ENCODE data around the gene GPR37L1. TPM values are rescaled to one million over a fixed set of nuclear protein-coding genes. Genes with fewer than 3 reads are reported as not detected.
"Not testable (repeated sequence)": the region's sequence is repeated elsewhere in the genome, so short reads cannot be mapped to it uniquely, and the experiment has no call there.

The GPR37L1 gene
- total RNA-seq, 1 donor from 2014 or later = not detected

DNA sequence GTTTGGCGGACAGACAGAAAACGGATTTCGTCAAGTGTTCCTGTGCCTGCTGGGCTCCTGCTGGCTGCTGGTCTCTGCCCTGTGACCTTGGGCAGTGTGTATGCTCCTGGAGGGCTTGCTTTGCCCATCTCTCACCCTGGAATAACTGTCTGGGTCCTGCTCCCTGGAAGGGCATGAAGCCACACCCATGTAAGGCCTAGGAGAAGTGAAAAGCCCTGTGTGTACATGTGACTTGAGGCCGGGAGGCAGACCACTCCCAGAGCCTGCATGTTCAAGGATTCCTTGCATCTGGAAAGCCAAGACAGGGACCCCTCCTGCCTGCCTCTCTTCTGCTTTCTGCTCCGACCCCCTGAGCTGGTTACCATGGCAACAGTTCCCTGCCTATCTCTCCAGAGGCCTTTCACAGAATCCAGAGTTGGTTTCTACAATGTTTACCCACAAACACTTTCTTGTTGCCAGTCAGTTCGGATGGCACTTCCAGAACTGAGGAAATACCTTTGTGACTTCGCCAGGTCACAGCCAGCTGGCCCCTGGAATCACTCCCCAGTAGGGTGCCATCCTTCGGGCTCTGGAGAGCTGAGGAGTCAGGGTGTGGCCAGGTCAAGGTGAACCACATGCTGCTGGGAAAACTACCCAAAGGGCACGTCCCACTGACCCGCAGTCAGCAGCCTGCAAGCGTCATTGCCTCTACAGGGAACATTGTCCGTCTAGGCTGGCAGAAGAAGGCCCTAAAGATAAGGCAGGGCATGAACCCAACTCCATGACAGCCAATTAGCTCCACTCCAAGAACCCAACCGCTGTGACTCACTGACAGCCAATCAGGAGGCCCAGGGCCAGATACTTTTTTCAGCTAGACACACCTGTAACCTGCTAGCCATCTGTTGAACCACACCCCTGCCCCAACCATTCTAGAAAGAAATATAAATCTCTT is 14.7 kb upstream of the GPR37L1 start:
- intact Hi-C loops (cut with micrococcal nuclease) = no loop called here

DNA sequence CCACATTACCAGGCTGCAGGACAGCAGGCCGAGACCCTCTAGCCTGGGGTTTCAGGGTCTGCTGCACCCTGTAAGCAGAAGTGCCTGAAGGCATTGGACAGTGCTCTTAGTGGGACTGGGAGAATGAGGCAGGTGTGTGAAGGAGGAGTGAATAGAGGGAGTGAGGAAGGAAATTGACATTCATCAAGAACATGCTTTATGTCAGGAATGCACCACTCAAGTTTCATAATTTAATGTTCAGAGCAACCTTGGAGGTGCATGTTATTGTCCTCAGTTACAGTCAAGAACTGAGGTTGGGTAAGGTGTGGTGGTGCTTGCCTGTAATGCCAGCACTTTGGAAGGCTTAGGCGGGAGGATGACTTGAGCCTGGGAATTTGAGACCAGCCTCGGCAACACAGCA is 11.7 kb upstream of the GPR37L1 start:
- intact Hi-C loops (cut with micrococcal nuclease) = no loop called here

DNA sequence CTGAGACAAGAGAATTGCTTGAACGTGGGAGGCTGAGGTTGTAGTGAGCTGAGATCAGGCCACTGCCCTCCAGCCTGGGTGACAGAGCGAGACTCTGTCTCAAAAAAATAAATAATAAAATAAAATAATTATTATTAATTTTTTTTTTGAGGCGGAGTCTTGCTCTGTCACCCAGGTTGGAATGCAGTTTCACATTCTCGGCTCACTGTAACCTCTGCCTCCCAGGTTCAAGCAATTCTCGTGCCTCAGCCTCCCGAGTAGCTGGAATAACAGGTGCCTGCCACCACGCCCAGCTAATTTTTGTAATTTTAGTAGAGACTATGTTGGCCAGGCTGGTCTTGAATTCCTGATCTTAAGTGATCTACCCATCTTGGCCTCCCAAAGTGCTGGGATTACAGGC is 11.1 kb upstream of the GPR37L1 start:
- intact Hi-C loops (cut with micrococcal nuclease) = not testable (repeated sequence)

DNA sequence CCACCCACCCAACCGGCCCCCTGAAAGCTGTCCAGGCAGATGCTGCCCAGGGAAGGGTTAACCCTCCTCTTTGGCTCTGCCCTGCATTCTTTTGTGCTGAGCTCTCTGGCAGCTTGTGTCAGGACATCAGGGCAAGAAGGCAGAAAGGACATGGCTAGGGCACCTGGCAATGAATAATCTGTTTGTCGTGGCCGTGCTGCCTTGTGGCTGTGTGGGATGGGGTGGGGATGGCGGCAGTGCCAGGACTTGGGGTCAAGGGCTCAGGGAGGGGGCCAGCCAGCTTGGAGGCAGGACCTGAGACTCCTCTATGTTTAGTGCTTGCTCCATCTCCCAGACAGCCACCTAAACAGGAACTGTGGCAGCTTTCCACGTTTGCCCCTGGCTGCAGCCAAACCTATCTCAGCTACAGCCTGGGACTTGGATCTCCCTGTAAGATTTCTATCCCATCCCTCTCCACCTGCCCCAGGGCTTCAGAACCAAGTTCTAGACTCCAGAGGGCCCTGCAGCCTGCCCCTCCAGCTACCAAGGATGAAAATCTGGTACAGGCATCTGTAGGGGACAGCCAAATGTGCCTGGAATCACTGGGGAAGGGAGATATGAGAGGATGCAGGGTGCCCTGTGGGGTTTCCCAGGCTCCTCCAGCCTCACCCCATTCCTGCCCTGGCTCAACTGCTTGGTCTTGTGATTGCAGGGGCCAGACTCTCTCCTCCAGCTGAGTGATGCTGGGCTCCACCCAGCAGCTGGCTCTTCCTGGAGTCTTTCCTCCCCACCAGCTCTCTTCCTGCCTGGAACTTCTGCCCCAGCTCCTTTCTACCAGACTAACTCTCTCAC is 9.6 kb upstream of the GPR37L1 start:
- intact Hi-C loops (cut with micrococcal nuclease) = no loop called here

DNA sequence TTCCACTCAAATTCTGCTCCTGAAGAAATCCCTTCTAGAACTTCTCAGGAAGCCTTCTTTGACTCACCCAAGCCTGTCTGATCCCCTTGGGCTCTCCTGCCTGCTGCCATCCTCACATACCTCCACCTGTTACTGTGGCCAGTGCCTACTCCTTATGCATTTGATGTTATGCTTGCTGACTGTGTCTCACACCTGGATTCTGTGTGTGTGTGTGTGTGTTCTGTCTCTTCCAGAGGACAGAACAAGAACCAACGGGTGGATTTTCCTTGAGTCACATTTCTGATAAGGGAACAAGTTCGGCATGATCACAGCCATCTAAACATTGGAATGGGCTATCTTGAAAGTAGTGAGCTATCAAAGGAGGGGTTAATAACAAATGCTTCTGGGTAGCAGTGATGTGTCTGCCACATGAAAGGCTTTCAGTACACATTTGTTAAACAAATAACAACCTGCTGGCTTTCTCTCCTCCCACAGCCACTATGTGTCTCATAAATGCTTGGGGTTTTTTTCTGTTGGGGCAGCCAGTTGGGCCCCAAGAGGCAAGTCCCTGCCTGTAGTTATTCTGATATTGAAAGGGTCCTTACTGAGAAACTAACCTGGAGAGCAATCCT is 8.9 kb upstream of the GPR37L1 start:
- intact Hi-C loops (cut with micrococcal nuclease) = no loop called here

DNA sequence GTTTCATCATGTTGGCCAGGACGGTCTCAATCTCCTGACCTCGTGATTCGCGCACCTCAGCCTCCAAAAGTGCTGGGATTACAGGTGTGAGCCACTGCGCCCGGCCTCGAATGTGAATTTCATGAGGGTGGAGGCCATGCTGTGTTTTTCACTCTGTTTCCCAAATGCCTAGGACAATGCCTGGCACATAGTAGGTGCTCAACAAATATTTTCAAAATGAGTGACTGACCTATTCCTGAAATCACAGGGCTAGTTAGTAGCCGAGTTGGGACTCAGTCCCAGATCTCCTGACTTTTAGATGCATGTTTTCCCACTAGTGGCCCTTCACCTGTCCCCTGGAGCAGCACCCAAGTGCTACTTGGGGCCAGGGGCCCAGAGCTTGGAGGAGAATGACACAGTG is 6.4 kb upstream of the GPR37L1 start:
- intact Hi-C loops (cut with micrococcal nuclease) = no loop called here

DNA sequence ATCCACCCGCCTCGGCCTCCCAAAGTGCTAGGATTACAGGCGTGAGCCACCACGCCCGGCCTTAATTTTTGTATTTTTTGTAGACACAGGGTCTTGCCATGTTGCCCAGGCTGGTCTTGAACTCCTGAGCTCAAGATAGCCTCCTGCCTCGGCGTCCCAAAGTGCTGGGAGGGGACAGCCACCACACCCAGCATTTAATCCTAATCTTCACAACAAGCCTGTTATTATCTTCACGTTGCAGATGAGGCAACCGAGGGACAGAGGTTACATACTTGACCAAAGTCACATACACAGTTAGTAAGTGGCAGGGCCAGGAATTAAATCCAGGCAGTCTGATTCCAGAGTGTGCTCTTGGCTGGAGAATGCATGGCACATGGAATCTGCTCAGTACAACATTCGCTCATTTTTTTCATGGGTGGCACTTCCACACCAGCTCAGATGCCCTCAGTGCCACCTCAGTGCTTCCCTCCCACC is 4.8 kb upstream of the GPR37L1 start:
- intact Hi-C loops (cut with micrococcal nuclease) = no loop called here

DNA sequence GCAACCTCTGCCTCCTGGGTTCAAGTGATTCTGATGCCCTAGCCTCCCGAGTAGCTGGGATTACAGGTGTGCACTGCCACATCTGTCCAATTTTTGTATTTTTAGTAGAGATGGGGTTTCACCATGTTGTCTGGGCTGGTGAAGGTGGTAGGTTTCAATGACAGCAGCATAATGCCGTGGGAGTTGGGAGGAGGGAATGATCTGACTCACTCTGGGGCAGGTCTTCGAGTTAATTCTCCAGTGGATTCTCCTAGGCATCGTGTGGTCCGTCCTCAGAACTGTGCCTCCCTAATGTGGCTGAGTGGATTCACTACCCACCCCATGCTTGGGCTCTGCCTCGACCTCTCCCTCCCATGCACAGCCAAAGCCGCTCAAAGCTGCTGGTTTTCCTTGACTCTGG is 1.7 kb upstream of the GPR37L1 start:
- intact Hi-C loops (cut with micrococcal nuclease) = no loop called here

DNA sequence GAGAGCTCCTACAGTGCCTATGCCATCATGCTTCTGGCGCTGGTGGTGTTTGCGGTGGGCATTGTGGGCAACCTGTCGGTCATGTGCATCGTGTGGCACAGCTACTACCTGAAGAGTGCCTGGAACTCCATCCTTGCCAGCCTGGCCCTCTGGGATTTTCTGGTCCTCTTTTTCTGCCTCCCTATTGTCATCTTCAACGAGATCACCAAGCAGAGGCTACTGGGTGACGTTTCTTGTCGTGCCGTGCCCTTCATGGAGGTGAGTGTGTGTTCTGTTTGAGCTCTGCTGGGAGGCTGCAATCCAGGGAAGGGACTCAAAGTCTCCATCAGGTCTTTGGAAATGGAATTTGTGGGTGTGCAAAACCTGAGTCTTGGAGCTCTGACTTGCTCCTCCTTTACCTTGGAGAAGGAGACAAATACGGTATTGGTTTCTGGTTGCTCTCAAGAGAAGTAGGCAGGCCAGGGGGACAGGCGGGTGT is 658 bp downstream of the GPR37L1 start:
- intact Hi-C loops (cut with micrococcal nuclease) = no loop called here

DNA sequence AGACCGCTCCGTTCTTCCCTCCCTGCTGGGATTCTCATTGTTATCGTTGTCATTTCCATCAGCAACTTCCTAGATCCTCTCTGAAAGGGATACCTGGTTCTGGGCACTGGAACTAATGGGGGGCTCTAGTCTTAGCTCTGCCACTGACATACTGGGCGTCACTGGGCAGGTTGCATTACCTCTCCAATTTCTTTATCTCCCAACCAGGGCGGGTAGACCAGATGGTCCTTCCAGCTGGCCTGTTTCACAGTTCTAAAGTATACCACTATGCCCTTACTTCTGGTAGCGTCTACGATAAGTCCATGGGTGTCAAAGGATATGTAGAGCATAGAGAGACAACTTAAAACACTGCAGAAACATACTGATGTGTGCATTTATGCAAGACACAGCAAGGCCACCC is 1.4 kb downstream of the GPR37L1 start:
- intact Hi-C loops (cut with micrococcal nuclease) = no loop called here

DNA sequence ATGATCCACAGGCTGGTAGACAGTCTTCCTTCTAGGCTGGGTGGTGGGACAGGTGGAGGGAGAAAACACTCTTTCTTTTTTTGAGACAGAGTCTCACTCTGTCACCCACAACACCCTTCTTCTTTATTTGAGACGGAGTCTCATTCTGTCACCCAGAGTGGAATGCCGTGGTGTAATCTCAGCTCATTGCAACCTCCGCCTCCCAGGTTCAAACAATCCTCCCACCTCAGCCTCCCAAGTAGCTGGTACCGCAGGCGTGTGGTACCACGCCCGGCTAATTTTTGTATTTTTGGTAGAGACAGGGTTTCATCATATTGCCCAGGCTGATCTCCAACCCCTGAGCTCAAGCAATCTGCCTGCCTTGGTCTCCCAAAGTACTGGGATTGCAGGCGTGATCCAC is 2.9 kb downstream of the GPR37L1 start:
- intact Hi-C loops (cut with micrococcal nuclease) = no loop called here

DNA sequence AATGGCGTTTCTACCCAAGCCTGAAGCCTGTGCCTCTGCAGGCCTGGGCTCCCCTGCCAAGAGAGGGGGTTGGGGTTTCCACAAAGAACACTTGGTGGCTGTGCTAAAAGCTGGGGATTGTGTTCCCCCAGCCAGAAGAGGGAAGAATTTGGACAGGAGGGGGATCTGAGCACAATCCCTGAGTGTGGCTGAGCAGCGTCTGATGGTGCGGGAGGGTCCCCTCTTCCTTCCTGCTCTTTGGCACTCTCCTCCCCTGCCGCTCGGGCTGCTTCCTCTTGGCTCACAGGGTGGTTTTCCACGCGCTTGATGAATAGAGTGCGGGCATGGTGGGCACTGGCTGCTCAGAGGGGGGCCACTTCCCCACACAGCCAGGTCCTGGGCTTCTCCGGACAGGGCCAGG is 3.7 kb downstream of the GPR37L1 start:
- intact Hi-C loops (cut with micrococcal nuclease) = no loop called here

DNA sequence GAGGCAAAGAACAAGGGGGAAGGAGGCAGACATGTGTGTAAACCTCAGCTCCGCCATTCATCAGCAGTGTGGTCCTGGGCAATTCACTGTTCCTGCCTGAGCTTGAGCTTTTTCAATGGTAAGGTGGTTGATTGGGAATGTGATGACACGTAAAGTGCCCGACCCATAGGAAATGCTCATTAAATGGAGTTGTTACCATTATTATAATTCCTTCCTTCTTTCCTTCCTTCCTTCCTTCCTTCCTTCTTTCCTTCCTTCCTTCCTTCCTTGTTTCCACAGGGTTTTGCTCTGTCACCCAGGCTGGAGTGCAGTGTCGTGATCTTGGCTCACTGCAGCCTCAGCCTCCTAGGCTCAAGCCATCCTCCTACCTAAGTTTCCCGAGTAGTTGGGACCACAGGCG is 4.3 kb downstream of the GPR37L1 start:
- intact Hi-C loops (cut with micrococcal nuclease) = no loop called here

DNA sequence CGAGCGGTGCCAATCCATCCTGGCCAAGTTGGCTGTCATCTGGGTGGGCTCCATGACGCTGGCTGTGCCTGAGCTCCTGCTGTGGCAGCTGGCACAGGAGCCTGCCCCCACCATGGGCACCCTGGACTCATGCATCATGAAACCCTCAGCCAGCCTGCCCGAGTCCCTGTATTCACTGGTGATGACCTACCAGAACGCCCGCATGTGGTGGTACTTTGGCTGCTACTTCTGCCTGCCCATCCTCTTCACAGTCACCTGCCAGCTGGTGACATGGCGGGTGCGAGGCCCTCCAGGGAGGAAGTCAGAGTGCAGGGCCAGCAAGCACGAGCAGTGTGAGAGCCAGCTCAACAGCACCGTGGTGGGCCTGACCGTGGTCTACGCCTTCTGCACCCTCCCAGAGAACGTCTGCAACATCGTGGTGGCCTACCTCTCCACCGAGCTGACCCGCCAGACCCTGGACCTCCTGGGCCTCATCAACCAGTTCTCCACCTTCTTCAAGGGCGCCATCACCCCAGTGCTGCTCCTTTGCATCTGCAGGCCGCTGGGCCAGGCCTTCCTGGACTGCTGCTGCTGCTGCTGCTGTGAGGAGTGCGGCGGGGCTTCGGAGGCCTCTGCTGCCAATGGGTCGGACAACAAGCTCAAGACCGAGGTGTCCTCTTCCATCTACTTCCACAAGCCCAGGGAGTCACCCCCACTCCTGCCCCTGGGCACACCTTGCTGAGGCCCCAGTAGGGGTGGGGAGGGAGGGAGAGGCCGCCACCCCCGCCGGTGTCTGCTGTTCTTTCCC is 5.3 kb downstream of the GPR37L1 start:
- intact Hi-C loops (cut with micrococcal nuclease) = no loop called here

DNA sequence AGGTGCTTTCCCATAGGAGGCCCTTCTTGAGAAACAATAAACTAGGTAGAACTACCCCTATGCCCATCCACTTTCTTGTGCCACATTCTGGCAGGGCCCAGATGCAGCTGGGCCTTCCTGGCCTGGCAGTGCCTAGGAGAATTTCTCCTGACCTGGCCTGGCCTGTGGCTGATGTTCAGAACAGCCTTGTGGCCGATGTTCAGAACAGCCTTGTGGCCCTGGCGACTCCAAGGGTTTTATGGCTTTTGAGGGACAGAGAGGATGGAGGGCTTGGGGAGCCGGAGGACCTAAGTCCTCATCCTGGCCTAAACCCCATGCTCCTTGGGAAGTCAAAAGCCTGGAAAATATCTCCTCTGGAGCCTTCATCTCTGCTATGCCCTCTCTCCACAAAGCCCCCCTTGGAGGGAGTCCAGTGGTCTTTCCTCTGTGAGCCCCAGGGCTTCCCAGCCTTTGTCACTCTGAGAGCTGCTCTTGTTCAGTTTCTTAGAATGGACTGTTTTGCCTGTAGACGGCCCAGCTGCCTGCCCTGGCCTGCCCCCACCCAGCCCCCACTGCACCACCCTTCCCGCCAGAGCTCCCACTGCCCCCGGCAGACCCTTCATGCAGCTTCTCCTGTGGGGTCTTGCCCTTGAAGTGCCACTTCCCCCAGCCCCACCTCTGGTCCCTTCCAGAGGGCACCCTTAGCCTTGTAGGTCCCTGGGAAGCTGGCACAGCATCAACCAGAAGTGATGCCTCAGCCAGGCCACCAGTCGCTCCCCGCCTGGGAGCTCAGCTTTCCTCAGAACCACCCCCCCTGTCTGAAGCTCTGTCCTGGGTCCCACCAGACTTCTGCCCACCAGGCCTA is 7.0 kb downstream of the GPR37L1 start:
- intact Hi-C loops (cut with micrococcal nuclease) = no loop called here

DNA sequence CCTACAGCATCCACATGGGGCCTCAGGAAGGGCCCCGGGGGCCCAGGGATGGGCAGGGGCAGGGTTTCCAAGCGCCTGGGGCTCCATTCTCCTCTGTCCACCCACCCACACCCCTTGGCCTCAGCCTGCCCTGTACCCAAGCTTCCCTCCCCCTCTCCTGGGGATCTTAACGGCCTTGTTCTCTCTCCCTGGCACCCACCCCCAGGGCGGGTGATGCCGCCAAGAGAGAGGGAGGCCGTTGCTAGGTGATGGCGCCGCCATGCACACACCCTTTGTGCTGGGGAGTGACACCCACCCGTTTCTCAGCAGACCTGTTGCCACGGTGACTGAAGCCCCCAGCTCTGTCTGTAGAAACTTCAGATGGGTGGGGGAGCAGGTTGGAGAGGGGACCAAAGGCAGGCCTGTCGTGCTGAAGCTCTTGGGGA is 7.6 kb downstream of the GPR37L1 start:
- intact Hi-C loops (cut with micrococcal nuclease) = no loop called here

DNA sequence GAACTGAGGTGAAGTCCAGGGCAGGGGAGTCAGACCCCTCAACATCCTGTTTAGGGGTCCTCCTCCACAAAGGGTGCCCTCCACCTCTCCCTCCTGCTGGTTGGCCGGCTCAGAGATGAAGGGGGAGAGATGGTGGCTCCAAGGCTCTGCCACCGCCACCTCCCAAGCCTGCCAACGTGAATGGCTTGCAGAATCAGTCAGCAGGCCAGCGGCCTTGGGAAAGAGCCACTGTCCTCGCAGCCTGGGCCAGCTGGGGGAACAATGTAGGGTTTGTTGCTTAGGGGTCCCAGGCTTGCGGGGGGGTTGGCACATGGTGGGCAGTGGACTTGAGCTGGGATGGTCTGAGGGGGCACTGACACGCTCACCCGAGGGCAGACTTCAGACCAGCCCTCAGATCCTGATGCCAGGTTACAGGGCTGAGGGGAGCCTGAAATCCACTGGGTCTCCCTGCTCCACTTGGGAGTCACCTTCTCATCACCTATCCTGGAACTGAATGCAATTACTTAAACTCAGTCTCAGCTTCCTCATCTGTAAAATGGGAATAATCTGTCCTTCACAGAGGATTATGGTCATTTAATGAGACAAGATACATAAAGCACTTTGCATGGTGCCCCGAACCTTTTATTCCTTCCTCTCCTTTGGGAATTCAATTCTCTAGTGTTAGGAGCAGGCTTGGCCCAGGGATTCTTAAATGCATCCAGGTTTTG is 8.3 kb downstream of the GPR37L1 start:
- intact Hi-C loops (cut with micrococcal nuclease) = no loop called here

DNA sequence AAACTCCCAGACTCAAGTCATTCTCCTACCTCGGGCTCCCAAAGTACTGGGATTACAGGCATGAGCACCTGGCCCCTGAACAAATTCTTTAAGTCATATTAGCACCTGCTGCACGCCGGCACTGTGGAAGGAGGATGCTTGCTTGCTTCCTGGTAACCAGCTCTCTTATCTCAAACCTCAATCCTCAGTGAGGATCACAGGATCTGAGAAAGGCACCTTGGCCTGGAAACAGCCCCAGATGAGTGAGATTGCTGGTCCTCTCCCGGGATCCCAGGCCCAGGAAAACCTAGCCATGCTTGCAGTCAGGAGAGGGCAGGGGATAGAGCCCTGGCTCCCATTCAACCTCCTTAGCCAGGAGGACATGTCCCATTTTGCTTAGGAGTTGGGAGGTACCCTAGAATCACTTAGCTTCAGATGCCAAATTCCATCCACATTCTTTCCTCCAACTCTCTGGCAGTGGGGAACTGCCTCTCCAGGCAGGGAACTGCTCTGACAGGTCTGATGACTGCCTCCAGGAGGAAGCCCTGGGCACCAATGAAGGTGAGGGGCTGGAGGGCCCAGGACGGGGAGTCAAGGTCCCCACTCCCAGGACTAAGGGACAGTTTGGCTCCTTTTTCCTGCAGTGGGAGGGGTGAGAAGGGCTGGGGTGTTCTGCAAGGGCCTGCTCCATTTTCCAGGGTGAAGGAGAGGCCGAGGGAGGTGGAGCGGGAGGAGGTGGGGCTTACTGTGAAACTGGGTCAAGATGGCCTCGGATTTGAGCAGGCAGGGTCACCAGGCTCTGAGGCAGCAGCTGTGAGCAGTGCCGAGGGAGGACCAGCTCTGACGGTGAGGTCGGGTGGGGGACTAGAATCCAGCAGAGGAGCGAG is 9.5 kb downstream of the GPR37L1 start:
- intact Hi-C loops (cut with micrococcal nuclease) = no loop called here
